Lower leg skin (tissue), 4 donors: Measurements from ENCODE around the gene DLG2. TPM values are rescaled to one million over a fixed set of nuclear protein-coding genes. Genes with fewer than 3 reads are reported as not detected.

ENCODE experiments used
- DNase-seq, 2 donors: peaks; one replicate each; pipeline ENCODE4 v3.0.0-alpha.2; 2019; ENCODE audit warnings: low spot score in 2 of 2
- H3K4me3 ChIP-seq: fragments of 200-600 bp; sonication (generic); 2 replicates; pipeline ENCODE4 v1.5.1; 2017; ENCODE audit warnings: mild to moderate bottlenecking, low read depth; ENCODE audit not compliant: poor library complexity, severe bottlenecking
- CTCF ChIP-seq, 3 donors: fragments of 450-650 bp; IDR thresholded peaks; one replicate each; pipeline ENCODE4 v1.5.1; 2016; ENCODE audit warnings: antibody characterized with exemption in 3 of 3, mild to moderate bottlenecking in 3 of 3, moderate library complexity in 2 of 3
- POLR2A ChIP-seq, 2 donors: fragments of 450-650 bp; IDR thresholded peaks; one replicate each; pipeline ENCODE4 v1.6.1; 2016 to 2017; ENCODE audit warnings: antibody characterized with exemption in 2 of 2, mild to moderate bottlenecking in 1 of 2, moderate library complexity in 1 of 2
- WGBS, 2 donors: methylation state at CpG; one replicate each; pipeline ENCODE4 v1.1.5; 2018; 5-methylcytosine and 5-hydroxymethylcytosine counted together
- intact Hi-C: fragments of 100-400 bp; cut with DNase I; formaldehyde crosslinking; loops from one replicate; pipeline ENCODE4 v1.15.0; 2023; ENCODE audit warnings: low total_unique reads
- total RNA-seq, 4 donors: library from RNA; depleted of rRNA; stranded (reverse); fragments of >200 nt; gene quantifications; one replicate each; pipeline ENCODE4 v1.1.0, GENCODE V29; 2016

Gene DLG2
- total RNA-seq, 4 donors from 2014 or later = 37.6 to 68.3 (median 46.0) TPM

GRCh38 chr11:84136926-84137325 lies 1490.2 kb downstream of the DLG2 start:
- H3K4me3 ChIP-seq = no peak overlapping the region
- no peak for DNase-seq
- TF ChIP-seq CTCF (IDR thresholded peaks at IDR 0.05) (no peak), POLR2A (IDR thresholded peaks at IDR 0.05) (no peak)
- intact Hi-C loops = no loop called here

- no peak for TF ChIP-seq CTCF (IDR thresholded peaks at IDR 0.05)
- TF ChIP-seq POLR2A (IDR thresholded peaks at IDR 0.05) = no peak
- 85 to 88% methylated on average over 3 of the region's 3 CpGs for WGBS, 2 donors
- intact Hi-C loops = no loop called here
- H3K4me3 ChIP-seq = no peak overlapping the region
- DNase-seq = no peak
Observed at GRCh38 chr11:84130646-84131427, 1496.3 kb downstream of the DLG2 start.

DNA sequence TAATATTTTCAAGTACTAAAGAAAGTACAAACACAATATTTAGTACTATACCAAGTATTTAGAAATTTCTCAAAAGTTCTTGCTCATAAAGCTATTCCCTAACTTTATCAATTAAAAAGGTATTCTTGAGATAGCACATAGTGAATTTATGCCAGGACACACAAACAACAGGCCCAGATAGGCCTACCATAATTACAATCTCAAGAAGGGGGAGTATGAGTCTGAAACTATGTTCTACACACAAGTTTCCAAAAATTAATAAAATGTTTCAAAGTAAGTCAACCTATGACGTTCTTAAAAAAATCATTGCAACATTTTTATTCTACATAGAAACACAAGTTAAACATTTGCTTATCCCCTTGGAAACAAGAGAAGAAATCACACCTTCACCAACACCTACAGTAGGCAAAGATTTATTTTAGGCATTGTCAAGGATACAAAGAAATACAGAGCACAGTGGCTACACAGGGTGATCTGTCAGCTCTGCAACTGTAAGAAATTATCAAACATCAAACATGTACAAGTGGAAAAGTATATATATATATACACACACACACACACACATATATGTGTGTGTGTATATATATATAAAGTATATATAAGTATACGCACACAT lies 1497.1 kb downstream of the DLG2 start:
- no peak for DNase-seq
- 85 to 88% methylated on average over 2 of the region's 2 CpGs for WGBS, 2 donors
- intact Hi-C loops = no loop called here

GRCh38 chr11:84128840-84129239 lies 1498.3 kb downstream of the DLG2 start:
- no peak for TF ChIP-seq CTCF (IDR thresholded peaks at IDR 0.05)
- TF ChIP-seq POLR2A (IDR thresholded peaks at IDR 0.05) = no peak
- intact Hi-C loops = no loop called here
- DNase-seq = no peak
- WGBS, 2 donors = 55 to 64% methylated on average over 2 of the region's 2 CpGs
- H3K4me3 ChIP-seq = no peak overlapping the region

More for the DNA sequence above, 1497.1 kb downstream of the DLG2 start:
- H3K4me3 ChIP-seq = no peak overlapping the region
- TF ChIP-seq CTCF (IDR thresholded peaks at IDR 0.05) (no peak), POLR2A (IDR thresholded peaks at IDR 0.05) (no peak)

- intact Hi-C loops = no loop called here
Observed at GRCh38 chr11:84117394-84117793, 1509.8 kb downstream of the DLG2 start.

More at GRCh38 chr11:84117394-84117793, 1509.8 kb downstream of the DLG2 start:
- no peak overlapping the region for H3K4me3 ChIP-seq
- 12 to 26% methylated on average over 1 of the region's 1 CpG for WGBS, 2 donors
- DNase-seq = no peak
- TF ChIP-seq POLR2A (IDR thresholded peaks at IDR 0.05) (no peak), CTCF (IDR thresholded peaks at IDR 0.05) (no peak)
